Kidney glomerular epithelial cell (primary cell): Measurements from ENCODE around the gene CACNA1C.

Experiments used
- DNase-seq: peaks from one replicate; lab custom pipeline; 2025; lab: John Stamatoyannopoulos, UW

The CACNA1C gene

DNA sequence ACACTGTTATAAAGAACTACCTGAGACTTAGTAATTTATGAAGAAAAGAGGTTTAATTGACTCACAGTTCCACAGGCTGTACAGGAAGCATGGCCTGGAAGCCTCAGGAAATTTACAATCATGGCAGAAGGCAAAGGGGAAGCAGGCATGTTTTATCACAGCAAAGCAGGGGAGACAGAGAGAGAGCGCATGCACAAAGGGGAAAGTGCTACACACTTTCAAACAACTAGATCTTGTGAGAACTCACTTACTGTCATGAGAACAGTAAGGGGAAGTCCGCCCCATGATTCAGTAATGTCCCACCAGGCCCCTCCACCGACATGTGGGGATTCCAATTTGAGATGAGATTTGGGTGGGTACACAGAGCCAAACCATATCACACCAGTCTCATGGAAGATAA lies 313.9 kb downstream of the CACNA1C start:
- no peak for DNase-seq

DNA sequence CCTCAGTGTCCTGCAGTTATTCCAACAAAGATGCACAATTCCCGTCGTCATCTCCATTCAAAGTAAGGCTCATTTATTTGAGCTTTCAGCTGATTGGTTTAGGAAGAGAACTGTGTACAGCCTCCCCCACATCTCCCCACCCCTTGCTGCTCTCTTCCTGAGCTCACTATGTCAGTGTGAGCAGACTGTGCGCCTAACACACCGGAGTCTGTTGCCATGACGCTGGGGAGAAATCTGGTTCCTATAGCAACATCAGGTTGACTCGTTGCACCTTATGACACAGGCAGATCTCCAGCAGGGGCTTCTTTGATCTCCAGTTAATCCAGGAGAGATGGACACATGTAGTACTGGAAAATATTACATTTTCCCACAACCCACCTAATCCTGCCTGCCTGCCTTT lies 319.4 kb downstream of the CACNA1C start:
- no peak for DNase-seq

DNA sequence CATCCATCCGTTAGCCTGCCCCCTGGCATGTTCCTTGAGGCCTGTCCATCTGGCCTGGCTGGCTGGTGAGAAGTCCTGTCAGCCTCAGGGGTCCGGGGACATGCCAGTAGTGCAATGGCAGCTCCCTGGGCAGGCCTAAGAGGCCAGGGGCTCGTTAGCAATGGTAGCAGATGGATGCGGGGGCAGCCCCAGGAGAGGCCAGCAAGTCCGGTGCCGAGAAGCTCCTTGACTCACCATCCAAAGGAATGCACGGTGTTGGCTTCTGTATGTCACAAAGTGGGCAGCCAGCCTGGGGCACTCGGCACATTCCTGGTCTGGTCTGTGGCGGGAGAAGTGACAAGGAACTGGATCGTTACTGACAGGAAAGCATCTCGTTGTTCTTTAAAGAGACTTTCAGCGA lies 319.9 kb downstream of the CACNA1C start:
- DNase-seq: no peak

DNA sequence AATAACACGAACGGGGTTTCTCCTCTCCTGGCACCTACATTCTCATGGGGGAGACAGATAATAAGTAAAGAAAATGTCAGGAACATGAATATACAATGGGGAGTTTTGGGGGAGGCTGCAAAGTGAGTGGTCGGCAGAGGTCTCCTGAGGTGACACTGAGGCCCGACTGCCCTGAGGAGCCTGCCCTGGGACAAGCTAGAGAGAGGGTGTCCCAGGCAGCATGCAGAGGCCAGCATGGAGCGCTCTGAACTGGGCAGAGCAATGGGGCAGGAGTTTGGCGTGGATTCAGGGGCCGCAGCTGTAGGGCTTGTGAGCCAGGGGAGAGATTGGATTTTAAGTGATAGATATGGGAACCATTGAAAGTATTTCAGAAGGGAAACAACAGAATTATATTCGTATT lies 320.5 kb downstream of the CACNA1C start:
- no peak for DNase-seq

DNA sequence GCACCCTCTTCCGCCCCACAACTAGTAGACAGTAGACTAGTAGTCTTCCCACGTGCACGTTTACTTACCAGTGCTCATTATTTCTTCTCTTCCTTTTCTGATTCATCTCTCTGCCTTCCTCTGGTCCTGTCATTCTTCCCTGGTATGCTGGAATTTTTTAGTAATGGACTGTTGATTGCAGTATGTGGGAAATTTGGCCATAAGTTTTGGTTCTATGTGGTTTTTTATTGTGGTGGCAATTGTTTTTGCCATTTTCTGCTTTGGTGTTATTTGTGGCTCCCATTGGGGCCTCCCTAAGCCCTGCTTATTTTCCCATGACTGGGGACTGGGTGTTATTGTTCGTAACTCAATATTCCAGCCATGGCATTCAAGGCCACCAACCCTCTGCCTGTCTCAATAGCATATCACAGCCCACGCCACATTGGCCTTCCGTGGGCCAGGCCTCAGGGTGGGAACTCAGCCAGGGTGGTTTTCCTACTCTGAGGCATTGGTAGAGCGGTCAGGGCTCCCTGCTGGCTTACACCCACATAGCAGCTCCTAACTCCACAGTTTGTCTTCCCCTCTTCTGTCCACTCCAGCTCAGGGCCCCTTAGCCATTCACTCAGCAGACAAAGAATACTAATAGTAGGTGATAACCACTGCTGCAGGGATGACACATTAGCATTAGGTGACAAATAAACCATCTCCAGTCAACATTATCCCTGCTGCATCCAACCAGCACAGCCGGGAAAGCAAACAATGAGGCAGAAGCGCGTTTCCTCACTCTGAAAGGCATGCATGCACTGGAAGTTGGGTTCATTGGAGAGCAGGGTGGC lies 321.5 kb downstream of the CACNA1C start:
- peak; percentile 23 for DNase-seq

DNA sequence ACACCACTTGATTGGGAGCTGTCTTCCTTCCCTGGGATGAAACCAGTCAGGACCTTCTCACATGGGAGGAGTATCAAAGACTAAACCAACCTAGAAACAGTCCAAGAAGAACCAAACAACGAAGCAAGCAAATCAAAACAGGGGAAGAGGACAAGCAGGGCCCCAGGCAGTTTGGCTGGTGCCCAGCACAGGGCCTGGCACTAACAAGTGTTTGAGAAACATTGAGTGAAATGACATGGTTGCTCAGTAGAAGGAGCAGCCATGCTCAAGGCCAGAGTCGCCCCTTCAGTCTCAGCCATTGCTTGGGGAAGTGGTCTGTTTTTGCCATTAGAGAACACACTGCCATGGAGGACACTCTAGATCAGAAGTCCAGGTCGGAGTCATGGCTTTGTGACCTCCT lies 323.1 kb downstream of the CACNA1C start:
- DNase-seq: no peak

GRCh38 chr12:2376908-2377657 lies 324.3 kb downstream of the CACNA1C start:
- no peak for DNase-seq

DNA sequence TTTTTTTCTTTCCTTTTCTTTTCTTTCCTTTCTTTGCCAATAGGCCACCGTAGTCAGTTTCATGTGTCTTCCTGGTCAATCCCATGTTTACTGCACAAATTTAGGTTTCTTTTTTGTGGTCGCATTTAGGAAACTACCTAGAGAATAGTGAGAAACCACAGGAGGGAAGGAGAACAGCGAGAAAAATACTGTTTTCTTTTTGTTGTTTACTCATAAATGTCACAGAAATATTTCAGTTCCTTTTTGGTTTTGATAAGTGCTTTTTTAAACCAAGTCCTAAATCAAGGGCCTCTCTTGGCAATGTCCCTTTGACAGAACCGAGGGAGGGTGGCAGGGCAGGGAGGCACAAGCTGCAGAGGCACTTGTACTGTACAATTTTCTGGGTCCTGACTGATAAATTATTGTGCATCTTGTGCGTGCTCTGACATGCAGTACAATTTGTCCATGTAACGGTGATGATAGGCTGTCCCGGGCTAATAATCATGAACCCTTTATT lies 326.1 kb downstream of the CACNA1C start:
- no peak for DNase-seq

GRCh38 chr12:2380946-2381345 lies 328.2 kb downstream of the CACNA1C start:
- DNase-seq: no peak

DNA sequence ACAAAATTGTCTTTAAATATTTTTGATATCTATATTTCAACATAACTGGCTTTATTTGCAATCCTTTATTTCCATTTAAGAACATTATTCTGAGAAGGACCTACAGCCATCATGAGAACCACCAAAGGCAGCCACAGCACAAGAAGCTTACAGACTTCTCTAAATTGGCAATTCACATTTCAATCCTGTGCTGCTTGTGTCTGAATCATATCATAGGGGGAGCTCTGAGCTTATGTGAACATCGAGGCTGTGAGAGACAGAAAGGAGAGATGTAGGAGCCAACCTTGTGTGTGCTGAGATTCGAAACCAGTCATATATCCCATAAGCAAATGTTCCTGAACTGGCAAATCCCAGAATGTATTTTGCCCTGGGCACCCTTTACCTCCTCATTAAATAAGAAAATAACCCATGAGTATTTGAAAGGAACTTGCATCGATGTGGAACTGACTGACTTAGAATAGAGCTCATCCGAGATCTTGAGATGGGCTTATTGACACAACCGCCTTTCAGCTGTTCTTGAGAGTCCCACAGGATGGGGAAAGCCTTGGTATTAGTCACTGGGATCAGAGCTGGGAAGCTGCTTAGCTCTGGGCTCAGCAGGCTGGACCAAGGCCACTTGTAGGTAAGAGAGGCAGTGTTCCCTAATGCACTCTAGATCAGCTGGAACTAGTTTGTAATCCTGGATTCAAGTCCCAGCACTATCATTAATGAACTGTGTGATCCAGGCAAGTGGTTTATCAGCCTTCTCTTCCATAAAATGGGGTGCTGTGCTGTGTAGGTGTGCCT lies 329.8 kb downstream of the CACNA1C start:
- peak; percentile 15 for DNase-seq

- peak; percentile 73 for DNase-seq
Measured at GRCh38 chr12:2383325-2384028, 330.7 kb downstream of the CACNA1C start.

DNA sequence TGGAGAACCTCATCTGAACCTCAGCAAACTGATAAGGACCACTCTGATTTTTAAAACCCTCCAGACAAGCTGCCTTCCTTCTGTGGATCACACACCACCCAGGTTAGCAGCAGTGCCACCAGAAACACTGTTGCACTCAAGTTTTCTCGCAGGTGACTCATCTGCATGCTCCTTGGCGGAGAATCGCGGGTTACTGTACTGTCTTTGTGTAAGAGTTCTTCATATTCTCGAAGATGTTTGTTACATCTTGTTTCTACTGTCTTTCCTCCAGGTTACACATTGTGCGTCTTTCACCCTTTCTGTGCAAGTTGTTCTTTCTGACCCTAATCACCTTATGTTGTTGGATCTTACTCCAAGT lies 331.2 kb downstream of the CACNA1C start:
- no peak for DNase-seq

- peak; percentile 44 for DNase-seq
Measured at GRCh38 chr12:2384533-2385351, 332.0 kb downstream of the CACNA1C start.

DNA sequence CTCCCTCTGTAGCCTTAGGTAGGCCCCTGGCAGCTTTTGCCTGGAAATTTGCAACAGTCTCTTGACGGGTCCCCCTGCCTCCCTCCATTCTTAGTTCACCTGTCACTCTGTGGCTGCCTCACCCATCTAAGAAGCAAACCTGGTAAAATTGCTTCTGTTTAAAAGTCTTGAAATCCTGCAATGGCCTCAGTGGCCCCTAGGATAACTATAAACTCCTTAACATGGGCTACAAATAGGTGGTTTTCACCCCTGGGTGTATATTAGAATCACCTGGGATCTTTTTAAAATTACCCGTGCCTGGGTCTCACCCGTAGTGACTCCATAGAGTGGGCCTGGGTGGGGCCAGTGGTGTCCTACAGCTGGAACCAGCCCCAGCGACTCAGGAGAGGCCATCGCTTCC lies 332.7 kb downstream of the CACNA1C start:
- DNase-seq: no peak

GRCh38 chr12:2386566-2386965 lies 333.8 kb downstream of the CACNA1C start:
- DNase-seq: no peak

GRCh38 chr12:2387103-2387834 lies 334.5 kb downstream of the CACNA1C start:
- no peak for DNase-seq

GRCh38 chr12:2389079-2389790 lies 336.4 kb downstream of the CACNA1C start:
- no peak for DNase-seq

GRCh38 chr12:2390133-2390532 lies 337.3 kb downstream of the CACNA1C start:
- no peak for DNase-seq

GRCh38 chr12:2390850-2391390 lies 338.1 kb downstream of the CACNA1C start:
- no peak for DNase-seq
